Esophagus squamous epithelium (tissue), 5 donors: ENCODE measurements around the gene LRRC72. TPM values are rescaled to one million over a fixed set of nuclear protein-coding genes. Genes with fewer than 3 reads are reported as not detected.

Experiments
- DNase-seq: peaks from one replicate; lab custom pipeline; 2025; lab: John Stamatoyannopoulos, UW
- H3K27ac ChIP-seq, 4 donors: fragments of 200-600 bp; sonication (generic); one replicate each; pipeline ENCODE4 v1.5.1; 2016 to 2019; ENCODE audit warnings: mild to moderate bottlenecking in 1 of 4
- H3K27me3 ChIP-seq, 4 donors: fragments of 200-600 bp; sonication (generic); 1 replicate in 3 of 4; 2 replicates in 1 of 4; pipeline versions ENCODE4 v1.5.1 to v1.6.0; 2017 to 2021; ENCODE audit warnings: antibody characterized with exemption in 1 of 4
- H3K36me3 ChIP-seq, 3 donors: fragments of 200-600 bp; sonication (generic); one replicate each; pipeline ENCODE4 v1.5.1; 2016 to 2019
- H3K4me1 ChIP-seq, 3 donors: fragments of 200-600 bp; sonication (generic); one replicate each; pipeline ENCODE4 v1.5.1; 2017 to 2019
- H3K4me3 ChIP-seq, 4 donors: fragments of 200-600 bp; sonication (generic); 1 replicate in 3 of 4; 2 replicates in 1 of 4; pipeline ENCODE4 v1.5.1; 2016 to 2019; ENCODE audit warnings: mild to moderate bottlenecking in 2 of 4, moderate library complexity in 1 of 4
- H3K9me3 ChIP-seq, 3 donors: fragments of 200-600 bp; sonication (generic); one replicate each; pipeline ENCODE4 v1.5.1; 2016 to 2019
- CTCF ChIP-seq, 6 experiments: fragments of 450-650 bp in 4 of 6; fragments of 200-600 bp in 2 of 6; sonication (generic) in 2 of 6; IDR thresholded peaks; one replicate each; pipeline ENCODE4 v1.5.1; 2016 to 2019; ENCODE audit warnings: antibody characterized with exemption in 6 of 6, mild to moderate bottlenecking in 4 of 6, moderate library complexity in 4 of 6
- POLR2A ChIP-seq, 4 donors: fragments of 450-650 bp; IDR thresholded peaks; one replicate each; pipeline ENCODE4 v1.6.1; 2017; ENCODE audit warnings: antibody characterized with exemption in 4 of 4, mild to moderate bottlenecking in 4 of 4, moderate library complexity in 3 of 4
- WGBS, 2 donors: methylation state at CpG; one replicate each; pipeline ENCODE4 v1.1.5; 2018; 5-methylcytosine and 5-hydroxymethylcytosine counted together
- intact Hi-C: fragments of 100-400 bp; cut with DNase I; formaldehyde crosslinking; loops from one replicate; pipeline ENCODE4 v1.15.0; 2022
- total RNA-seq, 4 donors: library from RNA; depleted of rRNA; stranded (reverse); fragments of >200 nt; gene quantifications; one replicate each; pipeline ENCODE4 v1.1.0, GENCODE V29; 2016
- donor health status: DM: yes; HTN: yes; CAD: no.

Gene LRRC72
- total RNA-seq, 4 donors from 2014 or later = not detected

GRCh38 chr7:16586081-16586874, 59.7 kb downstream of the LRRC72 start:
- TF ChIP-seq POLR2A (IDR thresholded peaks at IDR 0.05) (no peak), CTCF (IDR thresholded peaks at IDR 0.05) (no peak)
- Histone ChIP-seq H3K36me3 (no peaks in the 10 kb centered on the region), H3K9me3 (no peaks in the 10 kb centered on the region), H3K4me1 (no peaks in the 10 kb centered on the region), H3K27ac (no peak overlapping the region), H3K4me3 (no peak overlapping the region), H3K27me3 (no peaks in the 10 kb centered on the region)
- intact Hi-C loops = no loop called here
- WGBS, 2 donors = 80 to 87% methylated on average over 16 to 23 of the region's 42 CpGs
- DNase-seq = no peak

- intact Hi-C loops = no loop called here
- no peaks in the 10 kb centered on the region for H3K9me3 ChIP-seq
- H3K4me1 ChIP-seq = no peaks in the 10 kb centered on the region
- no peak overlapping the region for H3K27ac ChIP-seq
- TF ChIP-seq POLR2A (IDR thresholded peaks at IDR 0.05) = no peak
- no peak for TF ChIP-seq CTCF (IDR thresholded peaks at IDR 0.05)
- no peaks in the 10 kb centered on the region for H3K36me3 ChIP-seq
- DNase-seq = no peak
- H3K27me3 ChIP-seq = no peaks in the 10 kb centered on the region
- 88 to 100% methylated on average over 3 of the region's 3 CpGs for WGBS, 2 donors
- H3K4me3 ChIP-seq = no peak overlapping the region
Measured at GRCh38 chr7:16587129-16587528, 60.5 kb downstream of the LRRC72 start.

- 48 to 59% methylated on average over 6 of the region's 6 CpGs for WGBS, 2 donors
- no peak for DNase-seq
Measured at GRCh38 chr7:16587790-16588189, 61.2 kb downstream of the LRRC72 start.

GRCh38 chr7:16589881-16590280, 63.3 kb downstream of the LRRC72 start:
- no peak overlapping the region for H3K4me3 ChIP-seq
- TF ChIP-seq POLR2A (IDR thresholded peaks at IDR 0.05) = no peak
- no peak for TF ChIP-seq CTCF (IDR thresholded peaks at IDR 0.05)
- H3K27me3 ChIP-seq = no peaks in the 10 kb centered on the region
- no peaks in the 10 kb centered on the region for H3K4me1 ChIP-seq
- no peak overlapping the region for H3K27ac ChIP-seq
- no peaks in the 10 kb centered on the region for H3K9me3 ChIP-seq
- no peak for DNase-seq
- intact Hi-C loops = no loop called here
- WGBS, 2 donors = 72 to 84% methylated on average over 2 of the region's 2 CpGs
- no peaks in the 10 kb centered on the region for H3K36me3 ChIP-seq

More at GRCh38 chr7:16587790-16588189, 61.2 kb downstream of the LRRC72 start:
- Histone ChIP-seq H3K4me3 (no peak overlapping the region), H3K9me3 (no peaks in the 10 kb centered on the region), H3K4me1 (no peaks in the 10 kb centered on the region), H3K27me3 (no peaks in the 10 kb centered on the region), H3K36me3 (no peaks in the 10 kb centered on the region), H3K27ac (no peak overlapping the region)
- TF ChIP-seq CTCF (IDR thresholded peaks at IDR 0.05) = no peak
- no peak for TF ChIP-seq POLR2A (IDR thresholded peaks at IDR 0.05)
- intact Hi-C loops = no loop called here

DNA sequence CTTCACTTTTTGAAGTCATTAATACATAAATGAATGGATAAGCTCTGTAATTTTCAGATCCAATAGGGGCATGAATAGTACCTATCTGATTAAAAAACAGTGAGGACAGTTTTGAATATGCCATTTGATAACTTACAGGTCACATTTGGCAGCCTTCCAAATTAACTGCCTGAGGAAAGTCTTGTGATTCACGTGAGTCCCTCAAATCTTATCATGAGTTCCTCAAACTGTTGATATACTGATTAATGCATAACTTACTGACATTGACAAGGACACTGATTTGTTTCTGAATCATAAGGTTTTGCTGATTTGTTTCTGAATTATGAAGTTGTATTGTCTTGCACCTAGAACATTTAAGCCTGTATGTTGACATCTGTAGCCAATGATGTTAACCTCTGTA, 63.8 kb downstream of the LRRC72 start:
- Histone ChIP-seq H3K27ac (no peak overlapping the region), H3K9me3 (no peaks in the 10 kb centered on the region), H3K4me1 (no peaks in the 10 kb centered on the region), H3K36me3 (no peaks in the 10 kb centered on the region), H3K27me3 (no peaks in the 10 kb centered on the region), H3K4me3 (no peak overlapping the region)
- no peak for DNase-seq
- 24 to 38% methylated on average over 1 of the region's 1 CpG for WGBS, 2 donors
- intact Hi-C loops = no loop called here
- no peak for TF ChIP-seq POLR2A (IDR thresholded peaks at IDR 0.05)
- no peak for TF ChIP-seq CTCF (IDR thresholded peaks at IDR 0.05)
